ENCODE data around the gene PARP4. TPM values are rescaled to one million over a fixed set of nuclear protein-coding genes. Genes with fewer than 3 reads are reported as not detected.
"Not testable (repeated sequence)": the region's sequence is repeated elsewhere in the genome, so short reads cannot be mapped to it uniquely, and the experiment has no call there.

Gene PARP4
- polyA plus RNA-seq (2013): 19.1 and 20.4 TPM in 2 replicates

- peak within 1 kb of the TSS; percentile 83 for H4K8ac ChIP-seq (ENCODE audit: low read depth, low read length)
- peak within 1 kb of the TSS; percentile 93 for H3K14ac ChIP-seq (ENCODE audit: low read length)
- peak within 1 kb of the TSS; percentile 96 for H2AFZ ChIP-seq (ENCODE audit: insufficient read depth, low read length, poor library complexity)
- H3K4me1 ChIP-seq (ENCODE audit: control insufficient read depth in 1 of 2, insufficient read depth in 2 of 2, low read length in 2 of 2): peaks cover 7 to 9% of the 10 kb centered on the region in 2 experiments
- DNase-seq: peak; percentile 62 to 78
- peak within 1 kb of the TSS; percentile 97 for H4K91ac ChIP-seq (ENCODE audit: low read depth, low read length)
- H3K4me2 ChIP-seq (ENCODE audit: low read length): peak within 1 kb of the TSS; percentile 77
- H3K23ac ChIP-seq (ENCODE audit: low read length): no peak within 1 kb of the TSS
- peak within 1 kb of the TSS; percentile 91 for H3K4me3 ChIP-seq (ENCODE audit: low read depth, low read length)
- H3K36me3 ChIP-seq (ENCODE audit: control insufficient read depth in 1 of 2, insufficient read depth in 2 of 2, low read length in 2 of 2): no peaks in the 10 kb centered on the region
- H2BK120ac ChIP-seq (ENCODE audit: insufficient read depth, low read length, poor library complexity): peak within 1 kb of the TSS; percentile 57
- no peaks in the 10 kb centered on the region for H3K9me3 ChIP-seq (ENCODE audit: insufficient read depth, low read depth, low read length)
- H3K18ac ChIP-seq (ENCODE audit: low read length): peak within 1 kb of the TSS; percentile 79
- H3K9ac ChIP-seq (ENCODE audit: low read length): peak within 1 kb of the TSS; percentile 71
- peak within 1 kb of the TSS; percentile 67 for H2BK12ac ChIP-seq (ENCODE audit: low read length)
- H3K79me1 ChIP-seq (ENCODE audit: low read length): peaks cover 5% of the 10 kb centered on the region
- H2BK5ac ChIP-seq (ENCODE audit: low read depth, low read length, poor library complexity): peak within 1 kb of the TSS; percentile 58
- H3K27ac ChIP-seq (ENCODE audit: low read depth, low read length): peak within 1 kb of the TSS; percentile 40
- WGBS (ENCODE audit: extremely low coverage, insufficient coverage, insufficient read length): no CpG with 5 or more reads among the region's 63 CpGs
- peak within 1 kb of the TSS; percentile 94 for H3K4ac ChIP-seq (ENCODE audit: low read depth, low read length)
- H4K12ac ChIP-seq (ENCODE audit: low read depth, low read length): peak within 1 kb of the TSS; percentile 89
- peak within 1 kb of the TSS; percentile 80 for H2AK5ac ChIP-seq (ENCODE audit: low read length)
- no peaks in the 10 kb centered on the region for H3K27me3 ChIP-seq (ENCODE audit: insufficient read depth, low read length)
- peaks cover 4% of the 10 kb centered on the region for H3K79me2 ChIP-seq (ENCODE audit: control insufficient read depth, insufficient read depth, low read length, poor library complexity)
Observed at GRCh38 chr13:24512197-24512907, at the start of gene PARP4. TSS of gene PARP4 (minus strand) at chr13:24512778. CDS start at chr13:24503776, 9,002 bp downstream.

DNA sequence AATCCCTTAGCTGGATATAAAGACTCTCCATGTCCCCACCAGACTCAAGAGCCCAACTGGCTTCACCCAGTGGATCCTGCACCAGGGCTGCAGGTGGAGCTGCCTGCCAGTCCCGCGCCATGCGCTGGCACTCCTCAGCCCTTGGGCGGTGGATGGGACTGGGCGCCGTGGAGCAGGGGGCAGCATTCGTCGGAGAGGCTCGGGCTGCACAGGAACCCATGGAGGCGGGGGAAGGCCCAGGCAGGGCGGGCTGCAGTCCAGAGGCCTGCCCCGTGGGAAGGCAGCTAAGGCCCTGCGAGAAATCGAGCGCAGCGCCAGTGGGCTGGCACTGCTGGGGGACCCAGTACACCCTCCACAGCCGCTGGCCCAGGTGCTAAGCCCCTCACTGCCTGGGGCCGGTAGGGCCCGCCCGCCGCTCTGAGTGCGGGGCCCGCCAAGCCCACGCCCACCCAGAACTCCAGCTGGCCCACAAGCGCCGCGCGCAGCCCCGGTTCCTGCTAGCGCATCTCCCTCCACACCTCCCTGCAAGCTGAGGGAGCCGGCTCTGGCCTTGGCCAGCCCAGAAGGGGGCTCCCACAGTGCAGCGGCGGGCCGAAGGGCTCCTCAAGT is 48.1 kb upstream of the PARP4 start:
- not testable (repeated sequence) for H4K12ac ChIP-seq (ENCODE audit: low read depth, low read length); H3K79me2 ChIP-seq (ENCODE audit: control insufficient read depth, insufficient read depth, low read length, poor library complexity); H4K91ac ChIP-seq (ENCODE audit: low read depth, low read length); H3K18ac ChIP-seq (ENCODE audit: low read length); H3K36me3 ChIP-seq (ENCODE audit: control insufficient read depth in 1 of 2, insufficient read depth in 2 of 2, low read length in 2 of 2); H3K27ac ChIP-seq (ENCODE audit: low read depth, low read length); H2BK5ac ChIP-seq (ENCODE audit: low read depth, low read length, poor library complexity); DNase-seq; H3K4ac ChIP-seq (ENCODE audit: low read depth, low read length); H3K9ac ChIP-seq (ENCODE audit: low read length); H2AFZ ChIP-seq (ENCODE audit: insufficient read depth, low read length, poor library complexity); H2AK5ac ChIP-seq (ENCODE audit: low read length); H3K14ac ChIP-seq (ENCODE audit: low read length); H3K4me2 ChIP-seq (ENCODE audit: low read length); H3K4me1 ChIP-seq (ENCODE audit: control insufficient read depth in 1 of 2, insufficient read depth in 2 of 2, low read length in 2 of 2); H3K27me3 ChIP-seq (ENCODE audit: insufficient read depth, low read length); H2BK12ac ChIP-seq (ENCODE audit: low read length); H4K8ac ChIP-seq (ENCODE audit: low read depth, low read length); H3K79me1 ChIP-seq (ENCODE audit: low read length); H3K9me3 ChIP-seq (ENCODE audit: insufficient read depth, low read depth, low read length); H3K23ac ChIP-seq (ENCODE audit: low read length); H3K4me3 ChIP-seq (ENCODE audit: low read depth, low read length); H2BK120ac ChIP-seq (ENCODE audit: insufficient read depth, low read length, poor library complexity)
- WGBS (ENCODE audit: extremely low coverage, insufficient coverage, insufficient read length): no CpG with 5 or more reads among the region's 34 CpGs

DNA sequence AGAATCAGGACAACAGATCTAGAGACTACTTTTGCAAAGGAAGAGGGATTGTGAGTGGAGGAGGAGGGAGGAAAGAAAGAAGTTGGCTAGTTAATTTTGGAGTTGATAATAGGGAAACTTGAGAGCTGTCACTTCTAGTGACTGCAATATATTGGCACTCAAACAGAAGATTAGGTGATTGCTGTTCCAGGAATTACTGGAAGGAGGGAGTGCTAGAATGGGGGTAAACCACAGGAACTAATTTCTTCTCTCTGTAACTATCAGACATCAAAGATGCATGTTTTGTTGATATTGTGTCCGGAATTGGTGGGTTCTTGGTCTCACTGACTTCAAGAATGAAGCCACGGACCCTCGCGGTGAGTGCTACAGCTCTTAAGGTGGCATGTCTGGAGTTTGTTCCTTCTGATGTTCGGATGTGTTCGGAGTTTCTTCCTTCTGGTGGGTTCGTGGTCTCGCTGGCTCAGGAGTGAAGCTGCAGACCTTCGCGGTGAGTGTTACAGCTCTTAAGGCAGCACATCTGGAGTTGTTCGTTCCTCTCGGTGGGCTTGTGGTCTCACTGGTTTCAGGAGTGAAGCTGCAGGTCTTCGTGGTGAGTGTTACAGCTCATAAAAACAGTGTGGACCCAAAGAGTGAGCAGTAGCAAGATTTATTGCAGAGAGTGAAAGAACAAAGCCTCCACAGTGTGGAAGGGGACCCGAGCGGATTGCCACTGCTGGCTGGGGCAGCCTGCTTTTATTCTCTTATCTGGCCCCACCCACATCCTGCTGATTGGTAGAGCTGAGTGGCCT is 47.0 kb upstream of the PARP4 start:
- not testable (repeated sequence) for H3K36me3 ChIP-seq (ENCODE audit: control insufficient read depth in 1 of 2, insufficient read depth in 2 of 2, low read length in 2 of 2); H2BK5ac ChIP-seq (ENCODE audit: low read depth, low read length, poor library complexity); H3K9me3 ChIP-seq (ENCODE audit: insufficient read depth, low read depth, low read length); H3K4me3 ChIP-seq (ENCODE audit: low read depth, low read length); H3K9ac ChIP-seq (ENCODE audit: low read length); H2BK120ac ChIP-seq (ENCODE audit: insufficient read depth, low read length, poor library complexity); H3K4ac ChIP-seq (ENCODE audit: low read depth, low read length); H3K23ac ChIP-seq (ENCODE audit: low read length); H3K14ac ChIP-seq (ENCODE audit: low read length); DNase-seq; H3K27ac ChIP-seq (ENCODE audit: low read depth, low read length); H2BK12ac ChIP-seq (ENCODE audit: low read length); H3K4me2 ChIP-seq (ENCODE audit: low read length); H3K79me1 ChIP-seq (ENCODE audit: low read length); H4K8ac ChIP-seq (ENCODE audit: low read depth, low read length); H4K12ac ChIP-seq (ENCODE audit: low read depth, low read length); H3K18ac ChIP-seq (ENCODE audit: low read length); H3K79me2 ChIP-seq (ENCODE audit: control insufficient read depth, insufficient read depth, low read length, poor library complexity); H3K27me3 ChIP-seq (ENCODE audit: insufficient read depth, low read length); H2AFZ ChIP-seq (ENCODE audit: insufficient read depth, low read length, poor library complexity); H4K91ac ChIP-seq (ENCODE audit: low read depth, low read length); H2AK5ac ChIP-seq (ENCODE audit: low read length); H3K4me1 ChIP-seq (ENCODE audit: control insufficient read depth in 1 of 2, insufficient read depth in 2 of 2, low read length in 2 of 2)
- no CpG with 5 or more reads among the region's 15 CpGs for WGBS (ENCODE audit: extremely low coverage, insufficient coverage, insufficient read length)

- Histone ChIP-seq H3K23ac (ENCODE audit: low read length) (no peak overlapping the region), H3K4me1 (ENCODE audit: control insufficient read depth in 1 of 2, insufficient read depth in 2 of 2, low read length in 2 of 2) (no peaks in the 10 kb centered on the region), H3K27me3 (ENCODE audit: insufficient read depth, low read length) (no peaks in the 10 kb centered on the region), H3K14ac (ENCODE audit: low read length) (no peak overlapping the region), H3K4ac (ENCODE audit: low read depth, low read length) (no peak overlapping the region), H3K79me1 (ENCODE audit: low read length) (no peaks in the 10 kb centered on the region), H4K12ac (ENCODE audit: low read depth, low read length) (no peak overlapping the region), H3K9me3 (ENCODE audit: insufficient read depth, low read depth, low read length) (peaks cover 2% of the 10 kb centered on the region), H3K4me3 (ENCODE audit: low read depth, low read length) (no peak overlapping the region), H2BK12ac (ENCODE audit: low read length) (no peak overlapping the region), H3K4me2 (ENCODE audit: low read length) (no peak overlapping the region), H3K18ac (ENCODE audit: low read length) (no peak overlapping the region), H2AK5ac (ENCODE audit: low read length) (no peak overlapping the region), H2BK5ac (ENCODE audit: low read depth, low read length, poor library complexity) (no peak overlapping the region), H3K36me3 (ENCODE audit: control insufficient read depth in 1 of 2, insufficient read depth in 2 of 2, low read length in 2 of 2) (no peaks in the 10 kb centered on the region), H2AFZ (ENCODE audit: insufficient read depth, low read length, poor library complexity) (no peak overlapping the region), H4K8ac (ENCODE audit: low read depth, low read length) (no peak overlapping the region), H3K27ac (ENCODE audit: low read depth, low read length) (no peak overlapping the region), H3K79me2 (ENCODE audit: control insufficient read depth, insufficient read depth, low read length, poor library complexity) (no peaks in the 10 kb centered on the region), H4K91ac (ENCODE audit: low read depth, low read length) (no peak overlapping the region), H2BK120ac (ENCODE audit: insufficient read depth, low read length, poor library complexity) (no peak overlapping the region), H3K9ac (ENCODE audit: low read length) (no peak overlapping the region)
- no CpG with 5 or more reads among the region's 5 CpGs for WGBS (ENCODE audit: extremely low coverage, insufficient coverage, insufficient read length)
- DNase-seq: no peak
Observed at GRCh38 chr13:24557081-24557480, 44.5 kb upstream of the PARP4 start.

All from trophoblast cell (in vitro differentiated cells and primary cell).